ENCODE data around the gene UBAC2.

UBAC2 gene

DNA sequence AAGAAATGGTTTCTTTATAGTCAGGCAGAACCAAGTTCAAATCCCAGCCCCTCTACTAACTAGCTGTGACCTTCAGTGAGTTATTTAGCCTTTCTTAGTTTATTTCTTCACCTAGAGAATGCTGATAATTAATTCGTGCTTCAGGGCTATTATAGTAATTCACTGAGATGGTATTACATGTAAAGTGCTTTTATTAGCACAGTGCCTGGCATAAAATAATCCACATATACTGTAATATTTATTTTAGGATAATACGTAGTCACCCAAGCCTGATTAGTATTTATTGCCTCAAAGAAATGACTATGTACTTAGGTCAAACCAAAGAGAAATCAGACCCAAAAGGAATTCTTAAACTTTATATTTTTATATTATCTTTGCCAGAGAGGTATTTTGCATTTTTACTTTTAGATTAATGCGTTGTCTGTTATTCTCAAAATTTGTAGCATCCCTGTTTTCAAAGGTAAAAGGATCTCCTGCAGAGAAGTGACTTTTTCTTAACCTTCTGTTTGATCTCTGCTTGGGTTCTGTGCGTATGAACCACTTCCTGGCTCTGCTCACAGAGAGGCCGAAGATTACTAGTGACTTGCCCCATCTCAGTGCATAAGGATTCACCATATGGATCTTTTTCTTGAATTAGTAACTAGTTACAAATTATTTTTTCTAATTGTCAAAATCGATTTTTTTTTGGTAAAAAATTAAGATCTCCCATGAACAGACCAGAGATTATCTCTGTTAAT, 19.7 kb downstream of the UBAC2 start:
- no peak for TF ChIP-seq CTCF (IDR thresholded peaks at IDR 0.05)
- DNase-seq (ENCODE audit: low spot score), result no peak
- H3K27ac ChIP-seq, result no peak overlapping the region
- H3K4me3 ChIP-seq, result no peak overlapping the region

GRCh38 chr13:99221567-99222239, 21.0 kb downstream of the UBAC2 start:
- Histone ChIP-seq H3K27ac (no peak overlapping the region), H3K4me3 (no peak overlapping the region)
- no peak for DNase-seq (ENCODE audit: low spot score)
- no peak for TF ChIP-seq CTCF (IDR thresholded peaks at IDR 0.05)

- no peak for TF ChIP-seq CTCF (IDR thresholded peaks at IDR 0.05)
- DNase-seq (ENCODE audit: low spot score), result no peak
- Histone ChIP-seq H3K4me3 (no peak overlapping the region), H3K27ac (no peak overlapping the region)
Measured at GRCh38 chr13:99223587-99223986, 22.9 kb downstream of the UBAC2 start.

- no peak overlapping the region for H3K27ac ChIP-seq
- TF ChIP-seq CTCF (IDR thresholded peaks at IDR 0.05), result no peak
- no peak overlapping the region for H3K4me3 ChIP-seq
- DNase-seq (ENCODE audit: low spot score), result no peak
Measured at GRCh38 chr13:99224021-99224420, 23.4 kb downstream of the UBAC2 start.

DNA sequence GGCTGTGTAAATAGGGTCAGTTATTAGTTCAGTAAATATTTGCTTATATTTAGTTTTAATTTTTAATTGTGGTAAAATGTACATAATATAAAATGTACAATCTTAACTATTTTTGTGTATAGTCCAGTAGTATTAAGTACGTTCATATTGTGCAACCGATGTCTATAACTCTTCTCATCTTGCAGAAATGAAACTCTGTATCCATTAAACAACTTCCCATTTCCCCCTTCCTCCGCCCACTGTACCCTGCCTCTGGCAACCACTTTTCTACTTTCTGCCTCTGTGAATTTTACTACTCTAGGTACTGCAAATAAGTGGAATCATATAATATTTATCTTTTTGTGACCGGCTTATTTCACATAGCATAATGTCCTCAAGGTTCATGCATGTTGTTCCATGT, 24.4 kb downstream of the UBAC2 start:
- H3K4me3 ChIP-seq, result no peak overlapping the region
- H3K27ac ChIP-seq, result no peak overlapping the region
- TF ChIP-seq CTCF (IDR thresholded peaks at IDR 0.05), result no peak

GRCh38 chr13:99226513-99226912, 25.9 kb downstream of the UBAC2 start:
- Histone ChIP-seq H3K27ac (no peak overlapping the region), H3K4me3 (no peak overlapping the region)
- no peak for TF ChIP-seq CTCF (IDR thresholded peaks at IDR 0.05)
- no peak for DNase-seq (ENCODE audit: low spot score)

More for the DNA sequence above, 24.4 kb downstream of the UBAC2 start:
- DNase-seq (ENCODE audit: low spot score), result no peak

Data from coronary artery (tissue), 2 donors.